GM18951 (cell line): ENCODE measurements around the gene SLC41A3.
A peak's percentile ranks its signal among the peaks of the same experiment; 100 is the strongest.
"Not testable (repeated sequence)": the region's sequence is repeated elsewhere in the genome, so short reads cannot be mapped to it uniquely, and the experiment has no call there.

Experiments used
- POLR2A ChIP-seq: IDR thresholded peaks from 4 replicates; pipeline ENCODE4 v1.6.1; 2011; ENCODE audit warnings: mild to moderate bottlenecking; ENCODE audit not compliant: insufficient read length, insufficient read depth; ENCODE audit errors: extremely low read depth
- in situ Hi-C: fragments of 300-500 bp; cut with MboI; formaldehyde crosslinking; loops from one replicate; pipeline ENCODE4 v1.12.0; 2022; ENCODE audit warnings: low sequenced_read_pairs, mixed read lengths, inconsistent platforms; ENCODE audit not compliant: unreplicated experiment

SLC41A3 gene

GRCh38 chr3:126004692-126005091 is 79.2 kb downstream of the SLC41A3 start:
- in situ Hi-C loops: no loop called here
- TF ChIP-seq POLR2A: no peak

GRCh38 chr3:126004217-126004616 is 79.7 kb downstream of the SLC41A3 start:
- in situ Hi-C loops: no loop called here

GRCh38 chr3:126003447-126004190 is 80.3 kb downstream of the SLC41A3 start:
- in situ Hi-C loops: no loop called here
- TF ChIP-seq POLR2A: no peak

More at GRCh38 chr3:126004217-126004616, 79.7 kb downstream of the SLC41A3 start:
- no peak for TF ChIP-seq POLR2A

- in situ Hi-C loops: no loop called here
- no peak for TF ChIP-seq POLR2A
Measured at GRCh38 chr3:126002189-126002588, 81.7 kb downstream of the SLC41A3 start.

GRCh38 chr3:125996751-125997150 is 87.2 kb downstream of the SLC41A3 start:
- in situ Hi-C loops: not testable (repeated sequence)

GRCh38 chr3:125990253-125990970 is 93.5 kb downstream of the SLC41A3 start:
- peak; percentile 56 for TF ChIP-seq POLR2A
- in situ Hi-C loops: no loop called here

GRCh38 chr3:125984951-125985350 is 99.0 kb downstream of the SLC41A3 start:
- in situ Hi-C loops: not testable (repeated sequence)

GRCh38 chr3:125977104-125977503 is 106.8 kb downstream of the SLC41A3 start:
- in situ Hi-C loops: loop anchor here (10.0 kb wide), 1 partner anchor 2002 kb away; no protein-coding TSS in a partner anchor

GRCh38 chr3:125976003-125976390 is 107.9 kb downstream of the SLC41A3 start:
- in situ Hi-C loops: loop anchor here (10.0 kb wide), 1 partner anchor 2001 kb away; no protein-coding TSS in a partner anchor

- in situ Hi-C loops: loop anchor here (10.0 kb wide), 1 partner anchor 2001 kb away; no protein-coding TSS in a partner anchor
Measured at GRCh38 chr3:125975245-125976002, 108.5 kb downstream of the SLC41A3 start.

GRCh38 chr3:125971997-125972944 is 111.7 kb downstream of the SLC41A3 start:
- in situ Hi-C loops: loop anchor here (10.0 kb wide), 1 partner anchor 1997 kb away; no protein-coding TSS in a partner anchor

GRCh38 chr3:125968701-125969592 is 115.0 kb downstream of the SLC41A3 start, which contains the start of gene ROPN1B:
ROPN1B (plus strand) TSS chr3:125969178; CDS start chr3:125972055, 2,877 bp downstream.
- in situ Hi-C loops: loop anchor here (10.0 kb wide), 1 partner anchor 1974 kb away; the partner anchor contains the start of gene ROPN1

GRCh38 chr3:125968121-125968520 is 115.8 kb downstream of the SLC41A3 start:
- in situ Hi-C loops: loop anchor here (10.0 kb wide), 1 partner anchor 1973 kb away; the partner anchor contains the start of gene ROPN1
